SHP77 treated with DMSO at 0.1 percent for 48 hours (cell line): Measurements from ENCODE around the gene FAM186B.

Source experiments
- DNase-seq: peaks from one replicate; lab custom pipeline; 2025; lab: John Stamatoyannopoulos, UW

Gene FAM186B

DNA sequence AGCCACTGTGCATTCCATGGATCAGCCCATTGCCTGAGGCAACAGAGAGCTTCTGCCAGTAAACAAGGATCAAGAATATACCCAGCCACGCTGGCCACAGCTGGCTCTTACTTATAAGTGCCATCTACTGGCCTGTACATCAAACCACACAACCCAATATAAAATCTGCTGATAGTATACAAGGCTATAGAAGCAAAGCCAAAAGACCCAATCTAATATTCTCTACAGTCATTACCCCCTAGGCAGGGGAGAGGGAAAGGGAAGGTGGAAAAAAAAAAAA, 4.4 kb upstream of the FAM186B start:
- DNase-seq: no peak

DNA sequence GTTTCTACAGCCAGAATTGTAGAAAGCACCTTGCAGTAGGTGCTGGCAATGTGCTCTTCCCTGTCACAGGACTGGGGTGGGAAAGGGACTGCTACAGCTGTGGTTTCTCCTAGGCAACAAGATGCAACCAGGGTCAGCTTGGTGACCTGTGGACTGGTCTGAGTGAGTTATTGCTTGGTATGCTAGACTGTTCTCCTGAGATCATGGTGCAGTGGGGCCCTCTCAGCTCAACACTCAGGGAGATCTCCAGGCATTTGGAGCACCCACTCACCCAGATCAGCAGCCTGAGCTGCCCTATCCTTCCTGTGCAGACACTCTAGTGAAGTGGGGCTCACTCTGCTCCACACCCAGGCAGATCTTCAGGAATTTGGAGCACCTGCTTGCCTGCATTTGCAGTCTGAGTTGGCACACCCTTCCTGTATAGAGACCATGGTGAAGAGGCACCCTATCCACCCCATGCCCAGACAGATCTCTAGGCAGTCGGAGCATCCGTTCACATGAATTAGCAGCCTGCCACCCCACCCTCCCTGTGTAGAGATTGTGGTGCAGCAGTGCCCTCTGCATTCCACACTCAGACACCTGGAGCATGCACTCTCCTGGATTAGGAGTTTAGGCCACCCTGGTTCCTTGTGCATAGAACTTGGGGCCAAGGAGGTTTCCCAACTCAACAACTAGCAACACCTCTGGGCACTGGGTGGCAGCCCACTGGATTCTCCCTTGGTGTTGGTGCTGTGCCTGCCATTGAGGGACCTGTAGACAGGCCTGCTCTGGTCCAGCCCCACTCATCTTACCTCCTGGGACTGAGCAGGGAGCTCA, 3.8 kb upstream of the FAM186B start:
- DNase-seq: no peak

DNA sequence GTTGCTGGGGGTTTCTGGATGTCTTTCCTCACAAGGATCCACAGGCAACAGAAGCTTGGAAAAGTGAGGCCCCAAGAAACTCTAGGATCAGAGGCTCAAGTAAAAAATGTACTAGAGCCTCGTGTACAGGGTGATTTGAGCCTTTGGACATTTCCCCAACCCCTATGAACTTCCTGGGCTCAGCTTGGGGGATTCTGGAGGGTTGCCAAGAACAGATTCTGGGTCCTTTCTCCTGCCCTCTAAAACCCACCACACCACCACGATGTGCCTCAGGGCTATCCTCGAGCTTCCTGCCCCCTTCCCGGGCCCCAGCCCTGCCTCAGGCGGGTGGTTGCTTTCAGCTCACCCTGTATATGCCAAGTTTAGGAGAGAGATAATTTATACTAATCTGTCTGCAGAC, 583 bp downstream of the FAM186B start:
- DNase-seq: no peak

DNA sequence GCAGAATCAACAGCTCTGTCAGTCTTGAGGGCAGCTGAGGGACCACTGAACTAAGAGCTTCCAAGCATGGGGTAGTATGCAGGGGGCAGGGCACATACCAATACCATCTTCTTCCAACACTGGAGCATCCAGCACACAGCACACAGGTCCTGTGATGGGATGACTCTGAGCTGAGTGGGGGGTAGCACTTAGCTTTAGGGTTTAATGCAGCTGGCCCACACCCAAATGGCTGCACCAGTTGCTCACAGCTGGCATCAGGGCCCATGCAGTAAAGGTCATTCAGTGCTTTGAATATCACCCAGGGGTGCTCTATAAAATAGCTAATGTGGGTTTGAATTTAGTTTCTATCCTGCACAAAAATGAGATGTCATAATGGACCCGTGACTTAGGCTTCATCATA, 1.7 kb downstream of the FAM186B start:
- DNase-seq: no peak

- no peak for DNase-seq
Observed at GRCh38 chr12:49599961-49600360, 5.5 kb downstream of the FAM186B start.

DNA sequence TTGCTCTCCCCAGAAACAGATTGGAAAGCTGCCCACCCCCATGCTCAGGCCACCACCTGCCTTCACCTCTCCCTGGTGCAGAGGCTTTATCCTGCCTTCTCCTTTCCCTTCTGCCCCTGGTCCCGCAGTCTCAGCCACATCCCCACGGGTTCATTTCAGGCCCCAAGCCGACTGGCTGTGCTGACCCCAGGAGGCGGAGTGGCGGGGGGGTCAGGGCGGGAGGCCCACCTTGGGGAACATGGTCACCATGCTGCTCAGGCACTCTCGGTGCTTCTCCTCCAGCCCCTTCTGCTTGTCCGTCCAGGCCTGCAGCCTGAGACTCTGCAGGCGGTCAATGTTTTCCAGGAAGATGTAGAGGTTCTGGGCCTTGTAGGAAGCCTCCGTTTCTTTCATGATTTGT, 6.9 kb downstream of the FAM186B start:
- DNase-seq: no peak

- no peak for DNase-seq
Observed at GRCh38 chr12:49588721-49589516, 16.5 kb downstream of the FAM186B start.

DNA sequence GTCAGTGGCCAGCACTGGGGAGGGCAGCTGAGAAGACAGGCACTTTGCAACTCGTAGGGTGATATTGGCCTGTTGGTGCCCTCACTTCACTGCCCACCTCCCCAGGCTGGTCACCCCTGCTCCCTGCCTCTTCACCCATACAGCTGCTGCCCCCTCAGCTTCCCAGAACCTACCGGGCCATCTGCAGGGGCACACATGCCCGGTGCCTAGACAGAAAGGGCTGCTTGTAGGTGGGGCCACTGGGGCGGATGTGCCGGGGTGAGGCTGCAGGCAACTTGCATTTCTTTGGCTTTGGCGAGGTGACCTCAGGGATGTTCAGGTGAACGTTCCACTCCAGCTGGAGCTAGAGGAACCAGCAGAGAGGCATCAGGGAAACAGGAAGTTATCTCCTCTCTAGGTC, 17.2 kb downstream of the FAM186B start:
- no peak for DNase-seq

DNA sequence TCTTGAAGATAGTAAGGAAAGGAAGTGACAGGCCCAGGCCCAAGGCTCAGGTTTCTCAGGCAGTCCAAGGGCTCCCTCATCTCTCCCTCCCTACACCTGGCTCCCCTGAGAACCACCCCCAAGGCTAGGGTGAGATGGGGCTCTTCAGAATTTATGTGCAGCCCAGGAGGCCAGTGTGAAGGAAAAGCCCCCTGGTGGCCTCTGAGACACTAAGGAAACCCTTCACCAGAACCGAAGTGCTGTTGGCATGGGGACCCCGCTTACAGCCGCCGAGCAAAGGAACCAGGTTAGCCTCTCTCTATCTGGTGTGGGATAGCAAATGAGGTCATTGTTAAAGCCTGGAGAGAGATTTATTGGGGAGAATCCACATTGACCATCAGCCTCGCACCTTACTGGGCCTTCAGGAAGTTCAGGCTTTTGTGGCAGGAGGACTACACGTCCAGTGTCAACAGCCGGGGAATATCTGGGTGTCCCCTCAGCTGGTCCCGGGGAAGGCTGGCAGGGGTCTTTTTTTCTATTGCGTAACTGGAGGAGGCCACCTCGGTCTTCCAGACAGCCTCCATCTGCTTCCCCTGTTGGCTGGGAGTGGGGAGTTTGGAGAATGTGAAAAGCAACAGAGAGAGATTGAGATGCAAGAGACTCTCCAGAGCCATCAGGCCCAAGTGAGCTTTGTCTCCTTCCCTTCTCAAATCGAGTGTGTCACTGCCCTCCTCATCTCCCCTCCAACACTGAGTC, 18.1 kb downstream of the FAM186B start:
- no peak for DNase-seq

DNA sequence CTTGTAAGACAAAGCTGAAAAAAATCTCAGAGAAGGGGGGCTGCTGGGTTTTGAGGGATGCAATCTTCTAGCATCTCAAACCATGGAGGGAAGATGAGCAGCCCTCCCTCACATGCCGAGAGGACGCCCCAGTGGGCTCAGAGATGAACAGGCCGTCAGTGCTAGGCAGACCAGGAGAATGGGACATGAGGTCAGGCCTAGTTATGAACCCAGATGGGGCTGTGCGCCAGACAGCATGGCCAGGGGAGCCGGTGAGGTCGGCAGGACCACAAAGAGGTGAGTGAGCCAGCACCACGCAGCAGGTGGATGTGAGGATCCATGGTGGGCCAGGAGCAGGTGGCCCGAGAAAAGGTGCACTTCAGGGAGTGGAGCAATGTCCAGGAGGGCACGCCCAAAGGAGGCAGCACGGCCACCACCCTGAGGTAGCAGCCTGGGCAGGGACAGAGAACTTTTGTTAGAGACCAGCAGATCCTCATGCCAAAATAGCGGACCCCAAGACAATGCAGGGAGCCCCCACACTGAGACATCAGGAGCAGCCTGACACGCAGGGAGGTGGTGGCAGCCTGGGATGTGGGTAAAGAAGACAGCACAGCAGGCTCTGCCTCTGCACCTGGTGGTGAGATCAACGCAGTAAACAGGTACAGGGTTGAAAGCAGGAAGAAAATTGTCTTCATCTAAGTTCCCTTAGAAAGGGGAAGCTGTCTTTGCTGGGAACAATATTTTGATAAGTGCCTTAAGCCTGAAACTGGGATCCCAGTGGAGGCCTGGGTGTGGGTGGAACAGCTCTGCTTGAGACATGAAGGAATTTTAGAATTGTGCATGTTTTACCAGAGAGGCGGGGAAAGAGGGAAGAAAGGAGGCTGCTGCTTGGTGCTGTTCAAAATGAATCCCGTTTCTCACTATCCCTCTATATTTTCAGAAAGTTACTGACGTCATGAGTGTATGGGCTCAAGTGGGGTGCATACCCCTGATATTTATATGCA, 19.7 kb downstream of the FAM186B start:
- no peak for DNase-seq

DNA sequence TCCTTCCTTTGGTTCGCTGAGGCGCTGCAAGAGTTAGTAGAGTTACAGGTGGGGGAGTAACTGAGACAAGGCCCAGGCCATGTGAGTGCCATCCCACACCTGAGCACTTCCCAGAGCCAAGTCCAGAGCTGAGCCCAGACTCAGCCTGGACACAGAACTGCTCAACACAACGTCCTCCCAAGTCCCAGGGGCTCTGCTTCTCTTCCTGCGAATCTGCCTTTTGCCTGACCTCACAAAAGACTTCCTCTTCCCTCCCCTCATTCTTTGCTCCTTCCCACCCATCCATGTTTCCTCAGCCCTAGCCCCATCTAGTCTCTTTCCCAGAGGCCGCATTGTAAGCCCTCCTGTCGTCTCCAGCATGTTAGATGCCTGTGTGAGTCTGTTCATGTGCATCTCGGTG, 20.8 kb downstream of the FAM186B start:
- DNase-seq: no peak

DNA sequence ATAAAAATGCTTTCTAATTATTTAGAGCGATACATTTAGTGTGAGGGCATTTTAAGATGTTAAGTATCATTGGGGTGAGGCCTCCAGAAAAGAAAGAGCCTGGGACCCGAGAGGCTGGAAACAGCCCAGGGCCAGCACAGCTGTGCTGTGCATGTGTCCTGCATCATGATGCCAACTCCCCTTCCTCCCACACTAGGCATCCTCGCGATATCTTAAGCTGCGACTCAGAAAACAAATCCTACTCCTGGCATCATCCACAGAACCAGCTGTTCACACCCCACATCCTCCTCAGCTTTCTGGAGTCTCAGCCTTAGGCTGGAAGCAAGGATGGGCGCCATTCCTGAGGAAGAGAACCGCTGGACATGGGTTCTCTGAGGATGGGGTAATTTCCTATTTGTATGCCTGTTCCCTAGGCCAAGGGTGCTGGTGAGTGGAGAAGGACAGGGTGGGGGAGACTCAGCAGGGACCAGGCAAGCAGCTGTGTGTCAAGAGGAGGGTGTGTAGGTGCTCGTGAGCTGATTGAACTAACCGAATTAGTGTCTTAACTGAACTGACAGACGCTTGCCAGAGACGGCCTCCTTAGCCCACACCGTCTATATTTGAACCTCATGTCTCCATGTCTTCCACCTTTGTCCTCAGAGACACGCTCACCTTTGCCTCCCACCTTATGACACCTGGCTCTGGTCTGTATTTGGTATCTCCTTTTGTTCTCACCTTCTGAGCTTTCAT, 21.9 kb downstream of the FAM186B start:
- no peak for DNase-seq

DNA sequence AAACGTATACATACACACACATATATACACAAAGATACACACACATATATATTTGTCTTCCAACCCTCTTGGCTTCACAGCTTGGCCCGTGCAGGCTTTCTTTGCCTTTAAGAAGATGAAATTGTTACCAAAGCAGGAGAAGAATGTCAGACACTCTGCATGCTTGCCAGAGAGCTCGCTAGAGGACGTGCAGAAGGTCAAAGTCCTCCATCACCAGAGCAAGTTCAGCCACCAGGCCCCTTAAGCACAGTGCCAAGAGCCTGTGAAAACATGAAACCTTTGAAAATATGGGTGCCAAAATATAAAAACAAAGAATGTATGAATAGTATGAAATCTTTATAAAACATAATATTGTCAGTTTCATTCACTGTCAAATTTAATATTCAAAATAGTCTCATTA, 22.6 kb downstream of the FAM186B start:
- DNase-seq: no peak

GRCh38 chr12:49582201-49582600, 23.2 kb downstream of the FAM186B start:
- DNase-seq: no peak

DNA sequence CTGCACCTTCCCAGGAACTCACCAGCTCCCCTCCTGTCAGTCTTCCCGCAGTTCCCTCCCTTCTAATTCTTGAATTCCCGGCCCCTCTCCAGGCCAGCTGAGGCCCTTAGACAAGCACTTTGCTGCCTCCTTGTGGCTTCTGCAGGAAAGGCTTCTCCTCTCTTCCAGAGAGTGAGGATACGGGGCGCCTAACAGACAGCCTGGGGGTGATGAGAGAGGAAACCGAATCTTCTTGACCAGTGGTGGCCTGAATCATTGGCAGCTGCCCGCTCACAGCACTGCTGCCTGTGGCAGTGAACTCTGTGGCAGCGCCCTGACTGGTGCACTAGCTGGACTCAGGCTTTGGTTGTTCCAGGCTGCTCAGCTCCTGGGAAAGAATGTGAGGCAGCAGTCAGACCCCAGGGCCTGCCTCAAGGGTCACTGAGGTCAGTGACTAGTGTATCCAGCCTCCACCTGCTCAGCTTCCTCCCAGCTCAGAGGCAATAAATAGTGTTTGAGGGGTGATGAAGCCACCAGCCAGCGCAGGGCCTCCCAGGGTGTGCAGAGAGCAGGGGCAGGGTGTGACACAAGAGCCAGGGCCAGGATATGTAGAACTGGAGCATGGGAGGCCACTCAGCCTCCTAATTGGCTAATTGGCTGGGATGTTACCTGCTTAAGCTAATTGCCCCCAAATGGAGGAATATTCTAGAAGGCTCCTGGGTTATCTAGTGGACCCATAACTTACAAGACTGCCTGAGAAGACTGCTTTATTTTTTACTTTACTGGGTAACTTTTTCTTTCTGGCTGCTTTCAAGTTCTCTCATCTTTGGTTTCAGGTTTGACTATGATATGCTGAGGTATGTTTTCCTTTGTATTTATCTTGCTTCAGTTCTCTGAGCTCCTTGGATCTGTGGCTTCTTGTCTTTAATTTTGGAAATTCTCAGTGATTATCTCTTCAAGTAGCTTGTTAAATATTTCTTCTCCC, 24.6 kb downstream of the FAM186B start:
- peak; percentile 48 for DNase-seq

GRCh38 chr12:49578471-49579112, 26.8 kb downstream of the FAM186B start:
- DNase-seq: no peak

DNA sequence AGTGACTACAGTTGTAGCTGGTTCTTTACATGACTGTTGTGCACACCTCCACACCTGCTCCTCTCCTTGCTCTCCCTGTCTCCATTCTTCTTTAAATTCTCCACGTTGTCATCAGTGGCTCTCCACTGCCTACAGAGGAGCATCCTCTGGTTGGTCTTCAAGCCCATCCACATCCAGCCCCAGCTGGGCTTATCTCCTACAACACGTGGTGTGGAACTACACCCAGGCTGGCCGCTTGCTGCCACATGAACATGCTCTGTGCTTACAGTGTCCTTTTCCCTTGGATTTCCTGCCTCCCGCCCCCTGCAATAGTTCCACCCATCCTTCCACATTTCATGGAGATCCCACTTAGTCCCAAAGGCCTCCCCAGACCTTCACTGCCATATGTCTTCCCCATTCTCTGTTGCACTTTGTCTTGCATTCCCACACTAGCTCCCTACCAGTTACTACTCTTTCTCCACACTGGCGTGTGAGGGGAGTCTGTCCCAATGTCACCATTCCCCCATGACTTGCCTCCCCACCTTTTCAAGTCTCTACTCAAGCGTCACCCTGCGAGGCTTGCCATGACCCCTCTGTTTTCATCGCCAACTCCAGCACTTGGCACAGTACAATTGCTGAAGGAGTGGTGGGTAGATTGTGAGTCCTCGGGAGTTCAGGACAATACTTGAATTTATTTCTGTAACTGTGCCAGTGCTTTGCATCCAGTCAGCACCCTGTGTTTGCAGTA, 27.7 kb downstream of the FAM186B start:
- no peak for DNase-seq

DNA sequence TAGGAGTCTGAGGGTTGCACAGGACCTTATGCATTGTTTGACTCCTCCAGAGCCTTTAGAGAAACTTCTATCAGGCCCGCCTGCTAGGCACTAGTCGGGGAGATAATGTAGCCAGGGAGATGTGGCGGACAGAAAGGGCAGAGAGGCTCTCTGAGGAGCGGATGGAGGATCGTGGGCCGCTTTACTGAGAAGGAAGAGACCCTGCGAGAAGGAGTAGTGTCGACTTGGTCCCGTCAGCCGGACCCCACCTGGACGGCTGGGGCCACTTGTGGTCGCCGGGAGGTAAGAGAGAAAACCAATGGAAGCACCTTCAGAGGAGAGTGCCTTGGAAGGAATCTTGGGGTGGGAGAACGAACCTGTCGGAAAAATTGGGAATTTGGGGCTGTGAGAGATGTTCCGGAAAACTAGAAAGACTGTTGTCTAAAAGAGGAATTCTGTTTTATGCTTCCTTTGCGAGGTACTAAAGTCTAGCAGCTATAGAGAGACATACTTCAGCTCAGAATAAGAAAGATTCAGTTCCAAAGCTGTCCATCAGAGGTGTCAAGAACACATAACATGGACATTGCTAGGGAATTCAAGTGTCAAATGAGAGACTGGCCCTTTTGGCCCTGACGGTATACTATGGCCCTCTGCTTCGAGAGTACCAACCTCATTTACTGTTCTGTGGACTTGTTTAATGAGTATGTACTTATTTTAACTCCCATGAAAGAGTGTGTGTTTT, 36.8 kb downstream of the FAM186B start:
- no peak for DNase-seq
